ENCODE results near the gene THBD. TPM values are rescaled to one million over a fixed set of nuclear protein-coding genes. Genes with fewer than 3 reads are reported as not detected.
"Not testable (repeated sequence)": the region's sequence is repeated elsewhere in the genome, so short reads cannot be mapped to it uniquely, and the experiment has no call there.

THBD gene
- total RNA-seq, 1 donor from 2014 or later, result 77.6 TPM

DNA sequence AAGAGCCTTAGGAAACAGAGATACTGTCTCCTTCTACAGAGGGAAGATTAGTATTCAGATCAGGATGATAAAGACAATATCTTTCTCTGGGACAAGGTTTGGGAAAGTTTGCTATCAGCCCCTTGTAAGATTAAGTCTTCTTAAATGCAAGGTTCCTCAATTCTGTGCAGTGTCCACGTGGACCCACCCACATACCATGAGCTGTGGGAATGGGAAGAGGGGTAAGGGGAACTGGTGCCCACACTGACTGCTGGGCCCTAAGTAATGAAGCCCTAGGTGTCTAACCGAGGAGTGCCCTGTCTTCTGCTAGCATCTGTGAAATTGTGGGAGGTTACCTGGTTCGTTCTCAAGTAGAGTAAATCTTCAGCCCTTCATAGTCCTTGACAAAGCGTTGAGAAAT, 20.1 kb downstream of the THBD start:
- TF ChIP-seq, protein P1, sequence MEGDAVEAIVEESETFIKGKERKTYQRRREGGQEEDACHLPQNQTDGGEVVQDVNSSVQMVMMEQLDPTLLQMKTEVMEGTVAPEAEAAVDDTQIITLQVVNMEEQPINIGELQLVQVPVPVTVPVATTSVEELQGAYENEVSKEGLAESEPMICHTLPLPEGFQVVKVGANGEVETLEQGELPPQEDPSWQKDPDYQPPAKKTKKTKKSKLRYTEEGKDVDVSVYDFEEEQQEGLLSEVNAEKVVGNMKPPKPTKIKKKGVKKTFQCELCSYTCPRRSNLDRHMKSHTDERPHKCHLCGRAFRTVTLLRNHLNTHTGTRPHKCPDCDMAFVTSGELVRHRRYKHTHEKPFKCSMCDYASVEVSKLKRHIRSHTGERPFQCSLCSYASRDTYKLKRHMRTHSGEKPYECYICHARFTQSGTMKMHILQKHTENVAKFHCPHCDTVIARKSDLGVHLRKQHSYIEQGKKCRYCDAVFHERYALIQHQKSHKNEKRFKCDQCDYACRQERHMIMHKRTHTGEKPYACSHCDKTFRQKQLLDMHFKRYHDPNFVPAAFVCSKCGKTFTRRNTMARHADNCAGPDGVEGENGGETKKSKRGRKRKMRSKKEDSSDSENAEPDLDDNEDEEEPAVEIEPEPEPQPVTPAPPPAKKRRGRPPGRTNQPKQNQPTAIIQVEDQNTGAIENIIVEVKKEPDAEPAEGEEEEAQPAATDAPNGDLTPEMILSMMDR (IDR thresholded peaks at IDR 0.05), result no peak
- ATAC-seq (peak; percentile 45 to 51), DNase-seq (peak; percentile 54)
- intact Hi-C loops (cut with DNase I), result no loop called here
- H3K9me3 ChIP-seq, result no peaks in the 10 kb centered on the region
- H3K4me1 ChIP-seq, result peaks cover 15% of the 10 kb centered on the region
- H3K27me3 ChIP-seq (ENCODE audit: low read depth), result peaks cover 2% of the 10 kb centered on the region
- H3K27ac ChIP-seq, result no peak overlapping the region
- H3K4me3 ChIP-seq, result no peak overlapping the region
- H3K36me3 ChIP-seq, result no peaks in the 10 kb centered on the region

DNA sequence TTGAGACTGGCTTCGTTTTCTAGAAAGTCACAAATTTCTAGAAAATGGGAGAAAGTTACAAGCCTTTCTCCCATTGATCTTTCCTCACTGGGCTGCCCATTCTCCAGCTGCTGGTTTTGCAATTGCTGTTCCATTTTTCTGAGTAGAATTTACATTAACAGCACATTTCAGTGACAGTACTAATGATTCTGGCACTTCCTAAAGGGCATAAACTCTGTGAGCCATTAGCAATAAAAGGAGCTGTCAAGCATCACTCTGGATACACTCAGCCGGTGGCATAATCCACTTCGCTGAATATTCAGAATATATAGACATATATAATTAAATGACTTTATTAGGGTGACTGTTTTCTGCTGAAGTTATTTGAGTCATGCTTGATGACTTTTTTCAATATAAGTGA, 21.1 kb downstream of the THBD start:
- intact Hi-C loops (cut with DNase I), result no loop called here
- TF ChIP-seq, protein P1 (IDR thresholded peaks at IDR 0.05), result no peak
- no peak overlapping the region for H3K27ac ChIP-seq
- H3K27me3 ChIP-seq (ENCODE audit: low read depth), result no peaks in the 10 kb centered on the region
- H3K4me1 ChIP-seq, result peaks cover 15% of the 10 kb centered on the region
- H3K36me3 ChIP-seq, result no peaks in the 10 kb centered on the region
- H3K9me3 ChIP-seq, result no peaks in the 10 kb centered on the region
- no peak overlapping the region for H3K4me3 ChIP-seq
- DNase-seq (no peak), ATAC-seq (no peak)

DNA sequence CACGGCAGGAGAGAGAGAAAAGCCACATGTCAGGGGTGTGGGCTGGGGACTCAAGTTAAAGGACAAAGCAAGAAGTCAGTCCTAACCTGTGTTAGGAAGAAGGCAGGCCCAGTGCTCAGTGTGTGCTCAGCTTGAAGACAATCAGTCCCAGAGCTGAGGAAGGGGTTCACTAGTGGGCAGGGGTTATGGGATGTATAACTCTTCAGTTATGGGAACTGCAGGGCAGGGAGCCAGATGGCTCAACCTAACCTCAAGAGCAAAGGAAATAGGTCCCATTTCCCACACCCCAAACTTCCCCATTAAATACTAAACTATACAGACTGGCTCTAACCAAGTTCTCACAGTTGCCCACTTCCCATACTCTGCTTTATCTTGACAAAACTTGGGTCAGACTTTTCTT, 21.8 kb downstream of the THBD start:
- H3K36me3 ChIP-seq, result no peaks in the 10 kb centered on the region
- DNase-seq (peak; percentile 63), ATAC-seq (peak; percentile 56 to 62)
- intact Hi-C loops (cut with DNase I), result no loop called here
- H3K27me3 ChIP-seq (ENCODE audit: low read depth), result no peaks in the 10 kb centered on the region
- no peak overlapping the region for H3K27ac ChIP-seq
- H3K4me3 ChIP-seq, result no peak overlapping the region
- H3K4me1 ChIP-seq, result peaks cover 15% of the 10 kb centered on the region
- H3K9me3 ChIP-seq, result no peaks in the 10 kb centered on the region
- TF ChIP-seq, protein P1 (IDR thresholded peaks at IDR 0.05), result no peak

DNA sequence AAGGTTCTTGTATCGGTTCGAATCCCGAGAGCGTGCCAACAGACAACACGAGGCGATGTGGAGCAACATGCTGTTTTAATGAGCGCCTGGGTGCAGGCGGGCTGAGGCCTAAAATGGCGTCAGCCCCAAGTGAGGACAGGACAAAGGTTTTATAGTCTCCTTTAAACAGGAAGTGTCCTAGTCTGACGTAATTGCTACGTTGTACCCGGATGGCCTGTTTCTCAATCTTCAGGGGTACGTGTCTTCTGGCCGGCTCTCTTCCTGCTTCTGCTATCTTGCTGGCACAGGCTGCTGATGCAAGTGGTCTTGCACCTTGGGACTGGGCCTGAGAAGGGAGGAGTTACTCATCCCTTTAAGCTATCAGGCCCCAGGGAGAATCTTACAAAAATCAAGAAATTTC, 24.0 kb downstream of the THBD start:
- intact Hi-C loops (cut with DNase I); H3K27ac ChIP-seq; H3K27me3 ChIP-seq (ENCODE audit: low read depth); ATAC-seq; H3K9me3 ChIP-seq; H3K4me3 ChIP-seq; H3K36me3 ChIP-seq: not testable (repeated sequence)
- DNase-seq, result peak; percentile 73
- peaks cover 15% of the 10 kb centered on the region for H3K4me1 ChIP-seq

DNA sequence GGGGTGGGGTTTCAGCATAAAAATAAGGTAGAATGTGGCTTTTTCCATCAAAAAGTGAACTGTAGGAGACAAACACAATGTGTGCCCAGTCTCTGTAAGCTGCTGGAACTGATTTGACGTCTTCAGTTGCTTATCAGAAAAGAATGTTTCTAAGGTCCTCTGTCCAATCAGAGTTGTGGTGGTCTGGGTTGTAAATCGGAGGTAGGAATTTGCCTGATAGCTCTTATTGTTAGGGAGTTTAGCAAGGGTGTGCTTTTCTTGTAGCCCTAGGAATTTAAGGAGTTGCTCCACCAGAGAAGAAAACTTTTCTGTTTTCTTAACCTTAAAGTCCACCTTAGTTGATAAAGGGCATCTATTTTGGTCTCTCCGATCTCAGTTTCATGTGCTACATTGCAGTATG, 24.8 kb downstream of the THBD start:
- intact Hi-C loops (cut with DNase I), result no loop called here
- H3K27ac ChIP-seq, result no peak overlapping the region

DNA sequence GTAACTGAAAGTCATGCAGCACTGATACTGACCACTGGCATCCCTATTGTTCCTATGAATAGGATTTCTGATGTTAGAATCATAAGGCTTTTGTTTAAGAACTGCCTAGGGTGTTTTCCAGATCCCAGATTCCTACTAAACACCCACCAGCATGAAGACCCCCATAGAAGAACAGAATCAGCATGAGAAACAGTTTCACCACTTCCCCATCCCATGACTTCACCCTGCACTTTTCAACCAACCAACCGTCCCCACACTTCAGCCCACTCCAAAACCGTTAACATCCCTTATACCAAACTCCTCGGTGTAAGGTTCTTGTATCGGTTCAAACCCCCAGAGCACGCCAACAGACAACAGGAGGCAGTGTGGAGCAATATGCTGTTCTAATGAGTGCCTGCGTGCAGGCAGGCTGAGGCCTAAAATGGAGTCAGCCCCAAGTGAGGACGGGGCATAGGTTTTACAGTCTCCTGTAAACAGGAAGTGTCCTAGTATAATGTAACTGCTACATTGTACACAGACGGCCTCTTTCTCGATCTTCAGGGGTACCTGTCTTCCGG, 25.8 kb downstream of the THBD start:
- intact Hi-C loops (cut with DNase I), result no loop called here
- TF ChIP-seq, protein P1 (IDR thresholded peaks at IDR 0.05), result no peak
- Histone ChIP-seq H3K27ac (no peak overlapping the region), H3K9me3 (no peaks in the 10 kb centered on the region), H3K4me1 (peaks cover 11% of the 10 kb centered on the region), H3K4me3 (no peak overlapping the region), H3K36me3 (no peaks in the 10 kb centered on the region), H3K27me3 (ENCODE audit: low read depth) (no peaks in the 10 kb centered on the region)
- ATAC-seq (no peak), DNase-seq (no peak)

More for the DNA sequence above, 24.8 kb downstream of the THBD start:
- DNase-seq (no peak), ATAC-seq (no peak)
- Histone ChIP-seq H3K36me3 (no peaks in the 10 kb centered on the region), H3K4me1 (peaks cover 15% of the 10 kb centered on the region), H3K9me3 (no peaks in the 10 kb centered on the region), H3K27me3 (ENCODE audit: low read depth) (no peaks in the 10 kb centered on the region), H3K4me3 (no peak overlapping the region)
- TF ChIP-seq, protein P1 (IDR thresholded peaks at IDR 0.05), result no peak

Data from lower lobe of right lung (tissue), 2 donors.